Activated naive CD4-positive, alpha-beta T cell treated with anti-CD3 and anti-CD28 coated beads for 36 hours (primary cell): Measurements from ENCODE around the gene CAPN13. TPM values are rescaled to one million over a fixed set of nuclear protein-coding genes. Genes with fewer than 3 reads are reported as not detected.

Source experiments
- CTCF ChIA-PET: fragments of 350-600 bp; sonication (Branson Sonifier 250); formaldehyde crosslinking; loops from one replicate; lab custom pipeline; 2021; ENCODE audit warnings: antibody characterized with exemption; lab: Charles Lee
- DNase-seq: peaks from one replicate; pipeline ENCODE4 v3.0.0-alpha.2; 2020
- H3K27ac Mint-ChIP-seq: one replicate; pipeline ENCODE4 v1.8.0; 2021; ENCODE audit warnings: mild to moderate bottlenecking, mixed read lengths
- H3K27me3 Mint-ChIP-seq: one replicate; pipeline ENCODE4 v1.8.0; 2021; ENCODE audit warnings: low read depth, mixed read lengths
- H3K36me3 Mint-ChIP-seq: one replicate; pipeline ENCODE4 v1.8.0; 2021; ENCODE audit warnings: low read depth, mixed read lengths
- H3K4me1 Mint-ChIP-seq: one replicate; pipeline ENCODE4 v1.8.0; 2021; ENCODE audit warnings: low read depth, mixed read lengths
- H3K4me3 Mint-ChIP-seq: one replicate; pipeline ENCODE4 v1.8.0; 2021; ENCODE audit warnings: mild to moderate bottlenecking, moderate library complexity, mixed read lengths
- H3K9me3 Mint-ChIP-seq: one replicate; pipeline ENCODE4 v1.8.0; 2021; ENCODE audit warnings: mixed read lengths
- intact Hi-C: fragments of 100-400 bp; cut with micrococcal nuclease; formaldehyde crosslinking; loops from one replicate; pipeline ENCODE4 v1.15.1; 2023
- total RNA-seq, 2 experiments: library from RNA; stranded (reverse); gene quantifications; one replicate each; pipeline ENCODE4 v1.2.3, GENCODE V29; 2021

CAPN13 gene
- total RNA-seq, 2 experiments from 2014 or later, result not detected

DNA sequence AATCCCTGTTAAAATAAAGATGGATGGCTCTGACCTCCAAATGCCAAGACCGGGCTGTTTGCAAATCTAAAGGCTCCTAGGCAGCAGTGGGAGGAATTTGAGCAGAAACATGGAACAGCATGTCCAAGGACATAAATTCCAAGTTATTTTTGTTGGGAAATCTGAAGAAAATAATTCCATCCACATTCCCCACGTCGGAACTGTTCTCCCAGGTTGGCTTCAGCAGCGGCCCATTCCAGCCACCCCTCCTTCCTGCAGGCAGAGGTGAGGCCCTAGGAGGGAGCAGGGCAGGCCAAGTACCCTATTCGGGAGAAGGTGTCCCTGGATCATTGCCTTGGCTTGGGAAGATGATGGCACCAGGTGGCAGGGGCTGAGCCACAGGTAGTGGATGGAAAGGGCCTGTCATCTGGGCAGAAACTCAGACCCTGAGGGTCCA is 117.1 kb downstream of the CAPN13 start:
- Mint-ChIP-seq H3K27ac (no peak overlapping the region), H3K9me3 (no peaks in the 10 kb centered on the region), H3K4me3 (no peak overlapping the region), H3K27me3 (no peaks in the 10 kb centered on the region), H3K36me3 (no peaks in the 10 kb centered on the region), H3K4me1 (no peaks in the 10 kb centered on the region)
- CTCF ChIA-PET, result interaction anchor here (2.5 kb wide), 1 partner anchor 22 kb away, joined by 11 read pairs; no protein-coding TSS in a partner anchor
- intact Hi-C loops, result no loop called here
- DNase-seq, result no peak

DNA sequence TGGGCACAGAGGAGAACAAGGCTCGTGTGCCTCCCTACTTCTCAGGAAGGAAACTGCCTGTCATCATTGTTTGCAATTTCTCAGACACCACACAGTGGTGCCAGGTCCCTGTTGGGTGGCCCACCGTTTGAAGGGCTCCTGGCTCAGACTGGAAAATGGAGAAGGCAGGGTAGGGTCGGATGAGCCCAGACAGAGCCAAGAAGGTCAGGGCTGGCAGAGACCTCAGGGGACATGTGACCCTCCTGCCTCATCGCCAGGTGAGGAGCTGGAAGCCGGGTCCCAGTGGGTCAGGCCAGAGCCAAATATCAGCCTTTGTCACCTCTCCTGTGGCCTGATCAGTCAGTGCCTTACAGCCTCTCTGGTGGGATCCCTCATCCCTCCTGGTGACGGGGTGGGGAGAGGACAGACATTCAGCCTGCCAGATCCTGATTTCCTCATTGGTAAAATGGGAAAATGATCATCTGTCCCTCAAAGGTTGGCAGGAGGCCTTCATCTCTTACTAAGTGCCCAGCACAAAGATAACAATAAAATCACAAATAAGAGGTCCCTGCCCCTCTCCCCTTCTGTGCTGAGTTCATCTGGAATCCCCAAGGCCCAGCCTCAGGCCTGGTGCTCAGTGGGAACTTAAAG is 117.6 kb downstream of the CAPN13 start:
- no peak for DNase-seq

DNA sequence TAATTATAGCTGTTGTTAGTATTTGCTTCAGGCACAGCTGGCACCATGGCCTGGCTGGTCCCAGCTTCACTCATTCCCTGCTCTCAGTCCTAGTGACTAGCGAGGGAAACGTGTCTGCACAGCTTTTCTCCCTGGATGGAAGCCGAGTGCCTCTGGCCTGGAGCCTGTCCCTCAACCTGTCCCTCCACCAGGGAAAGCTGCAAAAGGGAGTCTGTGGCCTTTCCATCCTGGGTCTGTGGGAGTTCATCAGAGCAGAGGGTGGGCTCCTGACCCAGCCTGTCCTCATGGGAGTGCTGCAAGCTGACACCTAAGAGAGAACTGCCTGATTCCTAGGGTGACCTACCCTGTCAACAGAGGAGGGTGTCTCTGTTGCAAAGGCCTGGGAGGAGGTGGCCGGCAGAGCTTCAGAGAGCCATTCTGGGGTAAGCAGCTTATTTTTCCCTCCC is 118.3 kb downstream of the CAPN13 start:
- H3K4me1 Mint-ChIP-seq, result no peaks in the 10 kb centered on the region
- H3K9me3 Mint-ChIP-seq, result no peaks in the 10 kb centered on the region
- no peak overlapping the region for H3K27ac Mint-ChIP-seq
- CTCF ChIA-PET, result interaction anchor here (1.1 to 2.5 kb wide), 4 partner anchors 11 to 524 kb away, joined by 3 to 11 read pairs (median 8); no protein-coding TSS in a partner anchor
- H3K27me3 Mint-ChIP-seq, result no peaks in the 10 kb centered on the region
- intact Hi-C loops, result no loop called here
- H3K36me3 Mint-ChIP-seq, result no peaks in the 10 kb centered on the region
- DNase-seq, result no peak
- no peak overlapping the region for H3K4me3 Mint-ChIP-seq

More for the DNA sequence above, 117.6 kb downstream of the CAPN13 start:
- no peak overlapping the region for H3K27ac Mint-ChIP-seq
- no peaks in the 10 kb centered on the region for H3K27me3 Mint-ChIP-seq
- no peaks in the 10 kb centered on the region for H3K36me3 Mint-ChIP-seq
- no peaks in the 10 kb centered on the region for H3K9me3 Mint-ChIP-seq
- no peaks in the 10 kb centered on the region for H3K4me1 Mint-ChIP-seq
- CTCF ChIA-PET, result interaction anchor here (2.0 to 2.5 kb wide), 2 partner anchors 22 to 525 kb away, joined by 8 to 11 read pairs; no protein-coding TSS in a partner anchor
- intact Hi-C loops, result no loop called here
- no peak overlapping the region for H3K4me3 Mint-ChIP-seq

DNA sequence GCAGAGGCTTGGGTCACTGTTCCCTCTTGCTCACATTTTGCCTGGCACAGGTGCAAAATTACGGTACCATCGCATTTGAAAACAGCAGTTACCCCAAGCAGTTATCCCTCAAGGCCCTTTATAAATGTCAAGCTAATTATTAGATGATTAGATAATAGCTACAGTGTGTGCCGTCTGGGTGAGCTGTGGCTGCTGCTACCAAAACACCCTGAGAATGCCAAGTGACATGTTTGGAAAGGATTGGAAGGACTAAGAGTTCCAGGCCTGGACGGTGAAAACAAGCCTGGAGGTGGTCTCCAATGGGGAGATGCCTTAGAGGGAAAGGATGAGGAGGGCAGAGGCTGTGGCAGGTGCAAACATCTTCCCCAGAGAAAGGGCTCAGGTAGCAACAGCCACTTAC is 120.6 kb downstream of the CAPN13 start:
- no peaks in the 10 kb centered on the region for H3K36me3 Mint-ChIP-seq
- no peak for DNase-seq

DNA sequence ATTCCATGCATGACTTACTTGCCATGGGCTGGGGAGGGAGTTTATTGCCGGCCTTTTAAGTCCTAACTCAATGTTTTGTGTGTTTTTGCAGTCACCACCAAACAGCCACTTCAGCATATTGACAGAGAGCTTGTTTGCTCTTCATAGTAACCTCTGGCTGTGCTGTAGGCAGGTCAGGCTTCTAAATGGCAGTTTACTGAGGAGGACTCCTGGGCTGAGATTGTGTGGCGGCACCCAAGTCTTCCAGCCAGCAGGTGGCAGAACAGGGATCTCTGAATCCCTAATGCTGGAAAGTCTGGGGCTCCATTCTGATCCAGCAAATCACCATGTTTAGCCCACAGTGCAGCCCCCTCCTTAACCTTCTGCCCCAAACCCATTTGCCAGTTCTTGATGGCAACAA is 121.2 kb downstream of the CAPN13 start:
- DNase-seq, result no peak
- Mint-ChIP-seq H3K36me3 (no peaks in the 10 kb centered on the region), H3K4me1 (no peaks in the 10 kb centered on the region), H3K27me3 (no peaks in the 10 kb centered on the region), H3K27ac (no peak overlapping the region), H3K4me3 (no peak overlapping the region), H3K9me3 (no peaks in the 10 kb centered on the region)
- CTCF ChIA-PET, result interaction anchor here (0.6 to 2.6 kb wide), 11 partner anchors 10 to 620 kb away, joined by 3 to 21 read pairs (median 4); no protein-coding TSS in a partner anchor
- intact Hi-C loops, result no loop called here

More for the DNA sequence above, 120.6 kb downstream of the CAPN13 start:
- no peaks in the 10 kb centered on the region for H3K27me3 Mint-ChIP-seq
- intact Hi-C loops, result no loop called here
- no peaks in the 10 kb centered on the region for H3K4me1 Mint-ChIP-seq
- H3K9me3 Mint-ChIP-seq, result no peaks in the 10 kb centered on the region
- no peak overlapping the region for H3K27ac Mint-ChIP-seq
- CTCF ChIA-PET, result interaction anchor here (0.7 to 2.6 kb wide), 10 partner anchors 9 to 608 kb away, joined by 3 to 21 read pairs (median 4); no protein-coding TSS in a partner anchor
- H3K4me3 Mint-ChIP-seq, result no peak overlapping the region

DNA sequence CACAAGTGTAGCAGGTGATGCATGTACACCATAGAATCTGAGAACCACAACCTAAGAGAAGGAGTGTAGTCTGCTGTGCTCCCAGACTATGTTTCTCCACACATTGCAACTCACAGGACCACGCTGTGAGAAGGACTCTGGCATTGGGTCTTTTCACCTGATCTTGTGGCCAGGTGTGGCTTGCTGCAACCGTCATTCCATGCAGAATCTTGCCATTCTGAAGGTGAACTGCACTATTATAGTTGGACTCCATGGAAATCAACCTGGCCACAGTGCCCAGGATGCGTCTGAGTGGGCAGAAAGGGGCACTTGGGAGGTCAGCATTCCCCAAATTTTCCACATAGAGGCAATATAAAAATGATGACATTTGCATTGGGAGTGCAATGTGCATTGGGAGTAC is 122.2 kb downstream of the CAPN13 start:
- Mint-ChIP-seq H3K27ac (no peak overlapping the region), H3K36me3 (no peaks in the 10 kb centered on the region), H3K4me1 (no peaks in the 10 kb centered on the region), H3K4me3 (no peak overlapping the region), H3K27me3 (no peaks in the 10 kb centered on the region), H3K9me3 (no peaks in the 10 kb centered on the region)
- no peak for DNase-seq
- intact Hi-C loops, result no loop called here
- CTCF ChIA-PET, result interaction anchor here (2.4 to 2.6 kb wide), 2 partner anchors 476 to 520 kb away, joined by 11 to 13 read pairs; no protein-coding TSS in a partner anchor

DNA sequence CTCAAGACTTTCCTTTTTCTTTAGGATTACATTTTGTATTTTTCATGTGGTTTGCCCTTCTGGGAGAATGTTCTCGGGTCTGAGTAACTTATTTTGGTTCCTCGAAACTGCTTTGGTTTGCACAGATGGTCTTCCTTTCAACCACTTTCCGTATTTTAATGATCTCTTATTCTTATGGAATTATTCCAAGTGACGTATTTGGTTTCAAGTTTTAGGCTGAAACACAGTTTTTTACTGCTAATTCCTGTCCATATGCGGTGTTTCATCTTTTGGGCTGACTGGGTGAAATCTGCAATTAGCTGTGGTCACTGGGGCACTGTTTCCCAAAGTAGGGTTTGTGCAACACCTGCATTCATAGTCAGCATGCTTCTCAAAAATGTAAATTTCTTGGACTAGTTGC is 122.7 kb downstream of the CAPN13 start:
- no peak for DNase-seq
- intact Hi-C loops, result no loop called here
- Mint-ChIP-seq H3K27me3 (no peaks in the 10 kb centered on the region), H3K4me3 (no peak overlapping the region), H3K27ac (no peak overlapping the region), H3K9me3 (no peaks in the 10 kb centered on the region), H3K36me3 (no peaks in the 10 kb centered on the region), H3K4me1 (no peaks in the 10 kb centered on the region)
- CTCF ChIA-PET, result no interaction called here

DNA sequence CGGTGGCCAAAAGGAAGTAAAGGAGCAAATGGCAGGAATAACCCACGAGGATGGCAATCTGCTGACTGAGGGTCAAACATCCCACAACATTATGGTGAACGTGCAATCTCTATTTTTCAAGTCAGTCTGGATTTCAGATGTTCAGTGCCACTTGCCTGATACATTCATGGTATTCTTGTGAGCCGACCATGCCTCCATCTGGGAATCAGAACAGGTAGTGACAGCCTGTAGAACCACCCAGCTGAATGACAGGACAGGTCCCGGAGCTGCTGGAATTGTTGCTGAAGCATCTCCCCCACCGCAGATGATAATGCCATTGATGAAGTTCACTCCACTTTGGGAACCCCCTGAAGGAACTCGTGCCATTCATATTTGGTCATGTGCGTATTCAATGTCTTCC is 123.2 kb downstream of the CAPN13 start:
- Mint-ChIP-seq H3K27me3 (no peaks in the 10 kb centered on the region), H3K4me3 (no peak overlapping the region)
- CTCF ChIA-PET, result no interaction called here

DNA sequence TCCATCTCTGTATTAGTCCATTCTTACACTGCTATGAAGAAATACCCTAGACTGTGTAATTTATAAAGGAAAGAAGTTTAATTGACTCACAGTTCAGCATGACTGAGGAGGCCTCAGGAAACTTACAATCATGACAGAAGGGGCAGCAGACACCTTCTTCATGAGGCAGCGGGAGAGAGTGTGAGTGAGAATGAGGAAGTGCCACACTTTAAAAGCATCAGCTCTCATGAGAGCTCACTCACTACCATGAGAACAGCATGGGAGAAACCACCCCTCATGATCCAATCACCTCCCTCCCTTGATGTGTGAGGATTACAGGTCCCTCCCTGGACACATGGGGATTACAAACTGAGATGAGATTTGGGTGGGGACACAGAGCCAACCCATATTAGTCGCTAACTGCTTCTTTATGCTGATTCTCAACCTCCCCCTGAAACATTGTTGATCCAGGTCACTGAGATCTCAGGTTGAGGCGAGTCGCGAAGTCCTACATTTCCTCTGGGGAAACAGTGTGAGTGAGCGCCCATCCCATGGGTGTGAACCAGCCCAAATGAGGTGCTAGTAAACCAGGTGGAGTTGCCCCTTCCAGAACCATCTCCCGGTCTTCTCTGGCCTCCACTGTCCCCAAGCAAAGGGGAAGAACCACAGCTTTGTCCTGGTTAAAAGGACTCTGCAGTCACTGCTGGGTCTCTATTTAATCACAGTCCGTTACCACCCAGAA is 123.8 kb downstream of the CAPN13 start:
- Mint-ChIP-seq H3K9me3 (no peaks in the 10 kb centered on the region), H3K27me3 (no peaks in the 10 kb centered on the region), H3K4me3 (no peak overlapping the region), H3K36me3 (no peaks in the 10 kb centered on the region), H3K27ac (no peak overlapping the region), H3K4me1 (no peaks in the 10 kb centered on the region)
- CTCF ChIA-PET, result interaction anchor here (1.8 kb wide), 1 partner anchor 28 kb away, joined by 8 read pairs; no protein-coding TSS in a partner anchor
- intact Hi-C loops, result no loop called here
- no peak for DNase-seq

More for the DNA sequence above, 123.2 kb downstream of the CAPN13 start:
- DNase-seq, result no peak
- H3K4me1 Mint-ChIP-seq, result no peaks in the 10 kb centered on the region
- no peaks in the 10 kb centered on the region for H3K9me3 Mint-ChIP-seq
- intact Hi-C loops, result no loop called here
- no peaks in the 10 kb centered on the region for H3K36me3 Mint-ChIP-seq
- H3K27ac Mint-ChIP-seq, result no peak overlapping the region

DNA sequence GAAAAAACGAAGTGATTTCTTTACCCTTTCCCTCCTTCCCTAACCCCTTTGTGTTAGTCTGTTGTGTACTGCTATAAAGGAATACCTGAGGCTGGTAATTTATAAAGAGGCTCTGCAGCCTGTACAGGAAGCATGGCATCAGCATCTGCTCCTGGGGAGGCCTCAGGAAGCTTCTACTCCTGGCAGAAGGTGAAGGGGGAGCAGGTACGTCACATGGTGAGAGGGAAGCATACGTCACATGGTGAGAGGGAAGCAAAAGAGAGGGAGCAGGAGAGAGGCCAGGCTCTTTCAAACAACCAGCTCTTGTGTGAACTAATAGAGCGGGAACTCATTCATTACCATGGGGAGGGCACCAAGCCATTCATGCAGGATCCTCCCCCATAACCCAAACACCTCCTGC is 126.2 kb downstream of the CAPN13 start:
- no peak overlapping the region for H3K27ac Mint-ChIP-seq
- CTCF ChIA-PET, result interaction anchor here (0.7 kb wide), 1 partner anchor 31 kb away, joined by 3 read pairs; no protein-coding TSS in a partner anchor
- no peaks in the 10 kb centered on the region for H3K4me1 Mint-ChIP-seq
- intact Hi-C loops, result no loop called here
- no peak for DNase-seq
- no peaks in the 10 kb centered on the region for H3K36me3 Mint-ChIP-seq
- no peaks in the 10 kb centered on the region for H3K9me3 Mint-ChIP-seq
- H3K27me3 Mint-ChIP-seq, result no peaks in the 10 kb centered on the region
- no peak overlapping the region for H3K4me3 Mint-ChIP-seq

DNA sequence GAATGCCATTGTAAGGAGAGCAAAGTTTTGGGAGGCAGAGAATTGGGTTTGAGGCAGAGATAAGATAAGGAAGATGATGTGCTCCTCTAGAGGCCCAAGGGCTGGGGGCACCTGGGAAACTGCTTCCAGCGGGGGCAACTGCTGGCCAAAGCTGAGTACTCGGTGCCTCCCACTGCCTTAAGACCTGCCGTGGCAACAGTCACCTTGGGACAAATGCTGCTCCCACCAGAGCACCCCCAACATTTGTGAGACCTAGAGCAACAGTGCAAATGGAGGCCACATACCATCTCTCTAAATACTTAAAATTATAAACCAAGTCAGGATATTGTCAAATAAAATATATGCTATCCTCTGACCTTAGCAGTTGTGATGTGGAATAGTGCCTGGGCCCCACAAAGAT is 127.1 kb downstream of the CAPN13 start:
- CTCF ChIA-PET, result no interaction called here
- Mint-ChIP-seq H3K36me3 (no peaks in the 10 kb centered on the region), H3K9me3 (no peaks in the 10 kb centered on the region), H3K4me1 (no peaks in the 10 kb centered on the region), H3K27ac (no peak overlapping the region), H3K4me3 (no peak overlapping the region), H3K27me3 (no peaks in the 10 kb centered on the region)
- DNase-seq, result no peak
- intact Hi-C loops, result no loop called here

DNA sequence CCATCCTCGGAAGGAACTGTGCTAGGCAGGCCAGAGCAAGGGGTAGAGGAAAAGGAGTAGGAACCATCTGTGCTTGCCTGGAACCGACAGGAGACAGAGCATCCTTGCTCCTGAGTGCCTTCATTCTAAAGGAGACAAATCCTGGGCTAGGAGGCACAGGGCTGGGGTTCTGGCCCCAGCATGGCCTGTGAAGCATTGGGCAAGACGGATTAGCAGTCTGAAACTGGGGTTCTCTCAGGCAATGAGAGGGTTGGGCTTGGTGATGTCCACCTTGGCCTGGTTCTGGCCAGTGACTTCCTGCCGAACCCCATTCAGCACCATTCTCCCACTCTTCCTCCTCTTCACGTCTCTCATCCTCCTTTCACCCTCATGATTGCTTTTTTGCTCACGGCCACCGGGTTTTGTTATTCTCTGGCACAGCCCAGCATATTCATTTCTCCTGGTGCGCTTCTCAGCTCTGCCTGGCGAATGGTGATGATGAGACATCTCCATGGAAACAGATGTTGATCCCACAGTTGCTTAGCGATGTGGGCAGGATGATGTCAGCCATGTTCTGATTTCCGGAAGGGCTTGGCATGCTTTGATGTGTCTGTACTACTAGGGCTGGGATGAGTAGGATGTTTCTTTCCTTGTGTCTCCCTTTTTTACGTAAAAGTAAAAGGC is 127.7 kb downstream of the CAPN13 start:
- H3K27me3 Mint-ChIP-seq, result no peaks in the 10 kb centered on the region
- no peak overlapping the region for H3K4me3 Mint-ChIP-seq
- no peaks in the 10 kb centered on the region for H3K9me3 Mint-ChIP-seq
- no peaks in the 10 kb centered on the region for H3K4me1 Mint-ChIP-seq
- H3K27ac Mint-ChIP-seq, result no peak overlapping the region
- DNase-seq, result no peak
- no peaks in the 10 kb centered on the region for H3K36me3 Mint-ChIP-seq
- intact Hi-C loops, result no loop called here
- CTCF ChIA-PET, result no interaction called here
